Neural cell (in vitro differentiated cells): ENCODE data around the gene LENG9. TPM values are rescaled to one million over a fixed set of nuclear protein-coding genes. Genes with fewer than 3 reads are reported as not detected.
A peak's percentile ranks its signal among the peaks of the same experiment; 100 is the strongest.

Experiments used
- H2AFZ ChIP-seq: fragments of 200-600, 300-800 bp; sonication (generic), shearing (Covaris generic); 2 replicates; pipeline ENCODE4 v1.6.0; 2014; ENCODE audit warnings: low read depth, mild to moderate bottlenecking, antibody characterized with exemption, low read length, moderate library complexity
- H3F3A ChIP-seq: fragments of 200-600 bp; shearing (Covaris generic); 2 replicates; pipeline ENCODE4 v1.6.1; 2016; ENCODE audit warnings: mild to moderate bottlenecking, moderate library complexity, mixed read lengths, antibody characterized with exemption, low read length; ENCODE audit not compliant: insufficient read depth, poor library complexity, severe bottlenecking
- H3K27ac ChIP-seq: fragments of 200-600, 300-800 bp; sonication (generic), shearing (Covaris generic); 2 replicates; pipeline ENCODE4 v1.5.1; 2014; ENCODE audit warnings: mild to moderate bottlenecking, low read length, moderate library complexity
- H3K27me3 ChIP-seq: fragments of 300-800, 200-600 bp; sonication (generic), shearing (Covaris generic); 2 replicates; pipeline ENCODE4 v1.6.0; 2014; ENCODE audit warnings: mild to moderate bottlenecking, low read depth, low read length, moderate library complexity; ENCODE audit not compliant: insufficient read depth
- H3K36me3 ChIP-seq: fragments of 300-800, 200-600 bp; sonication (generic), shearing (Covaris generic); 2 replicates; pipeline ENCODE4 v1.5.1; 2014; ENCODE audit warnings: mild to moderate bottlenecking, antibody characterized with exemption, low read length, moderate library complexity; ENCODE audit not compliant: insufficient read depth
- H3K4me2 ChIP-seq: fragments of 300-800, 200-600 bp; sonication (generic), shearing (Covaris generic); 2 replicates; pipeline ENCODE4 v1.6.0; 2014; ENCODE audit warnings: mild to moderate bottlenecking, low read length
- H3K4me3 ChIP-seq: fragments of 300-800, 200-600 bp; sonication (generic), shearing (Covaris generic); 2 replicates; pipeline ENCODE4 v1.5.1; 2014; ENCODE audit warnings: mild to moderate bottlenecking, low read length, moderate library complexity
- H3K79me2 ChIP-seq: fragments of 200-600 bp; shearing (Covaris generic); replicated peaks from 2 replicates; pipeline ENCODE4 v1.6.0; 2014; ENCODE audit warnings: mild to moderate bottlenecking, low read length, moderate library complexity; ENCODE audit not compliant: insufficient read depth
- H3K9ac ChIP-seq: fragments of 300-800, 200-600 bp; sonication (generic), shearing (Covaris generic); 2 replicates; pipeline ENCODE4 v1.6.1; 2016; ENCODE audit warnings: mild to moderate bottlenecking, low read length, mixed read lengths
- H3K9me2 ChIP-seq: fragments of 200-600 bp; shearing (Covaris generic); 2 replicates; pipeline ENCODE4 v1.6.1; 2016; ENCODE audit warnings: mild to moderate bottlenecking, low read length, mixed read lengths; ENCODE audit not compliant: insufficient read depth
- H3K9me3 ChIP-seq: fragments of 200-600, 300-800 bp; sonication (generic), shearing (Covaris generic); 2 replicates; pipeline ENCODE4 v1.6.1; 2016; ENCODE audit warnings: mild to moderate bottlenecking, mixed run types, low read length, moderate library complexity, mixed read lengths
- H4K20me1 ChIP-seq: fragments of 200-600 bp; shearing (Covaris generic); 2 replicates; pipeline ENCODE4 v1.6.1; 2016; ENCODE audit warnings: mild to moderate bottlenecking, mixed run types; ENCODE audit not compliant: insufficient read depth
- POLR2AphosphoS5 ChIP-seq: IDR thresholded peaks from 2 replicates; pipeline ENCODE4 v1.6.1; 2012
- REST ChIP-seq: IDR thresholded peaks from 2 replicates; pipeline ENCODE4 v1.6.1; 2012; ENCODE audit warnings: borderline replicate concordance
- polyA plus RNA-seq: library from polyadenylated mRNA; depleted of rRNA; stranded (reverse); fragments of >200 nt; gene quantifications from 2 replicates; pipeline ENCODE4 v1.2.3, GENCODE V29; 2014
- TF ChIP-seq, protein P1 (sequence below): fragments of 450-650 bp; IDR thresholded peaks from 2 replicates; pipeline ENCODE4 v1.5.1; 2014; ENCODE audit warnings: antibody characterized with exemption, mild to moderate bottlenecking, moderate library complexity; ENCODE audit not compliant: poor library complexity, severe bottlenecking

LENG9 gene
- polyA plus RNA-seq, 1 donor from 2014 or later, result 0.58 TPM

DNA sequence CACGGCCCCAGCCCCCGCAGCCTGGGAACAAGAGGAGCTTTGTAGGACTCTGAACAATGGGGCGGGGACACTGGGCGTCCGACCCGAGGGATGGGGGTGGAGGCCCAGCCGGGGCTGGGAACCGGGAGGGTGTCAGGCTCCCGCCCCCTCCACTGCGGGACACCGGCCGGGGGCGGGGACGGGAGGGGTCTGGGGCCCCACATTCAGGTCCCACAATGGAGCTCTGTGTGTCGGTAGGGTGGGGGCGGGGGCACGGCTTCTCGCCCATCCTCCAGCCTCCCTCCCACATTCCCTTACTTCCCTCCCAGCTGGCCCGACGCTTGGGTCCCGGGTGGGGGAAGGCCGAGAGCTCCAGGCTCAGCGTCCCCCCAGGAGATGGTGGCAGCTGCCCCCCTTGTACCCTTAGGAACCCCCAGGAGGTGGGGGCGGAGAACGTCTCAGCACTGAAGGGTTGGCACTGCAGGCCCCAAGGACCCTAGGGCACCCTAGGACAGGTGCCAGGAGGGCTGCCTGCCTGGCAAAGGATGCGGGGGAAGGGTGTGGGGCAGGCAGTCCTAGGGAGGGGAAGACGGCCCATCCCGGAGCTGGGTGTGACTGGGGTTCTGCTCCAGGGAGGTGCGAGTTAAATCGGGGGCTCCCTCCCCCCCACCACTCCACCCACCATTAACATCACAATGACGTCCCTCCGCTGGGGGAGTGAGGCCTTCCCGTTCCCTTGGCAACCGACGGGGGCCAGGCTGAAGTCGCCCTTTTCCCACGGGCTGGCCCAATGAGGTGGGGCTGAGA, 43.0 kb downstream of the LENG9 start:
- TF ChIP-seq POLR2AphosphoS5 (no peak), REST (peak; percentile 8)
- Histone ChIP-seq H3K36me3 (no peaks in the 10 kb centered on the region), H2AFZ (peak overlapping the region; percentile 21), H3K4me2 (peak overlapping the region; percentile 44), H3F3A (no peaks in the 10 kb centered on the region), H3K9me3 (no peaks in the 10 kb centered on the region), H3K27ac (peak overlapping the region; percentile 65), H3K79me2 (peaks cover 31% of the 10 kb centered on the region), H3K4me3 (peak overlapping the region; percentile 59), H3K9ac (peak overlapping the region; percentile 63), H3K9me2 (no peaks in the 10 kb centered on the region), H3K27me3 (no peaks in the 10 kb centered on the region), H4K20me1 (no peaks in the 10 kb centered on the region)

DNA sequence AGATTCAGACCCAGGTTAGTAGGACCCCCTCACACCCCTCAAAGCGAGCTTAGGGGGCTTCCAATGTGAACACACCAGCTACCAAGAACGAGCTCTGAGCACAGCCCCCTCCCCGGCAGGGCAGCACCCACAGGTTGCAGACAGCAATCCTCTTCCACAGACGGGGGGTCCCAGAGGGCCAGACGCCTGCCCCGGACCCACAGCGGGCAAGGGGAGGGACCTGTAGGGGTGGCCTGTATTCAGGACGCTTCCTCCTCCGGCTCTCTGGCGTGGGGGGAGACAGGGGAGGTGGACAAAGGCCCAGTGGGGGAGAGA, 43.6 kb downstream of the LENG9 start:
- Histone ChIP-seq H3K4me2 (no peak overlapping the region), H3K79me2 (peaks cover 35% of the 10 kb centered on the region), H3K9me3 (no peaks in the 10 kb centered on the region), H2AFZ (no peak overlapping the region), H3K36me3 (no peaks in the 10 kb centered on the region), H3K27me3 (no peaks in the 10 kb centered on the region), H3F3A (no peaks in the 10 kb centered on the region), H3K9ac (peak overlapping the region; percentile 63), H3K9me2 (no peaks in the 10 kb centered on the region), H3K4me3 (peak overlapping the region; percentile 59), H3K27ac (peak overlapping the region; percentile 65), H4K20me1 (no peaks in the 10 kb centered on the region)
- TF ChIP-seq REST, result peak; percentile 13
- TF ChIP-seq, protein P1, sequence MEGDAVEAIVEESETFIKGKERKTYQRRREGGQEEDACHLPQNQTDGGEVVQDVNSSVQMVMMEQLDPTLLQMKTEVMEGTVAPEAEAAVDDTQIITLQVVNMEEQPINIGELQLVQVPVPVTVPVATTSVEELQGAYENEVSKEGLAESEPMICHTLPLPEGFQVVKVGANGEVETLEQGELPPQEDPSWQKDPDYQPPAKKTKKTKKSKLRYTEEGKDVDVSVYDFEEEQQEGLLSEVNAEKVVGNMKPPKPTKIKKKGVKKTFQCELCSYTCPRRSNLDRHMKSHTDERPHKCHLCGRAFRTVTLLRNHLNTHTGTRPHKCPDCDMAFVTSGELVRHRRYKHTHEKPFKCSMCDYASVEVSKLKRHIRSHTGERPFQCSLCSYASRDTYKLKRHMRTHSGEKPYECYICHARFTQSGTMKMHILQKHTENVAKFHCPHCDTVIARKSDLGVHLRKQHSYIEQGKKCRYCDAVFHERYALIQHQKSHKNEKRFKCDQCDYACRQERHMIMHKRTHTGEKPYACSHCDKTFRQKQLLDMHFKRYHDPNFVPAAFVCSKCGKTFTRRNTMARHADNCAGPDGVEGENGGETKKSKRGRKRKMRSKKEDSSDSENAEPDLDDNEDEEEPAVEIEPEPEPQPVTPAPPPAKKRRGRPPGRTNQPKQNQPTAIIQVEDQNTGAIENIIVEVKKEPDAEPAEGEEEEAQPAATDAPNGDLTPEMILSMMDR, result no peak
